Activated T-helper 2 cell treated with anti-CD3 and anti-CD28 coated beads, Interferon-gamma antibody, Interleukin-2, Interleukin-4, amounts not matched to agents 10 μg/mL and 5 μg/mL and 100 μg/mL, durations not matched to agents 14 hours and 24 hours and 36 hours (primary cell): ENCODE measurements around the gene TMEM131. TPM values are rescaled to one million over a fixed set of nuclear protein-coding genes. Genes with fewer than 3 reads are reported as not detected.

Experiments
- DNase-seq: peaks from one replicate; pipeline ENCODE4 v3.0.0; 2021; ENCODE audit warnings: low spot score
- H3K27ac Mint-ChIP-seq: one replicate; pipeline ENCODE4 v1.8.0; 2021; ENCODE audit warnings: mixed read lengths
- H3K27me3 Mint-ChIP-seq: one replicate; pipeline ENCODE4 v1.8.0; 2021; ENCODE audit warnings: low read depth, mixed read lengths
- H3K36me3 Mint-ChIP-seq: one replicate; pipeline ENCODE4 v1.8.0; 2021; ENCODE audit warnings: low read depth, mixed read lengths
- H3K4me1 Mint-ChIP-seq: one replicate; pipeline ENCODE4 v1.8.0; 2021; ENCODE audit warnings: low read depth, mixed read lengths
- H3K4me3 Mint-ChIP-seq: one replicate; pipeline ENCODE4 v1.8.0; 2021; ENCODE audit warnings: low read depth, mild to moderate bottlenecking, moderate library complexity, mixed read lengths
- H3K9me3 Mint-ChIP-seq: one replicate; pipeline ENCODE4 v1.8.0; 2021; ENCODE audit warnings: mixed read lengths
- intact Hi-C: fragments of 100-400 bp; cut with micrococcal nuclease; formaldehyde crosslinking; loops from one replicate; pipeline ENCODE4 v1.15.1; 2023
- total RNA-seq: library from RNA; stranded (reverse); gene quantifications from 2 replicates; pipeline ENCODE4 v1.2.3, GENCODE V29; 2022

Gene TMEM131
- total RNA-seq, 1 donor from 2014 or later = 39.3 TPM

GRCh38 chr2:98014379-98014778 is 18.6 kb upstream of the TMEM131 start:
- intact Hi-C loops = loop anchor here (5.0 to 10.0 kb wide), 3 partner anchors 70 to 352 kb away; partner anchors contain the start of genes ACTR1B and VWA3B
- peak overlapping the region; percentile 98 for H3K27ac Mint-ChIP-seq
- no peaks in the 10 kb centered on the region for H3K9me3 Mint-ChIP-seq
- no peaks in the 10 kb centered on the region for H3K36me3 Mint-ChIP-seq
- H3K4me1 Mint-ChIP-seq = peaks cover 30% of the 10 kb centered on the region
- no peaks in the 10 kb centered on the region for H3K27me3 Mint-ChIP-seq
- H3K4me3 Mint-ChIP-seq = no peak overlapping the region
- DNase-seq = no peak

- Mint-ChIP-seq H3K9me3 (no peaks in the 10 kb centered on the region), H3K27ac (peak overlapping the region; percentile 98), H3K36me3 (no peaks in the 10 kb centered on the region), H3K4me1 (peaks cover 30% of the 10 kb centered on the region), H3K4me3 (peak overlapping the region; percentile 65), H3K27me3 (no peaks in the 10 kb centered on the region)
- intact Hi-C loops = loop anchor here (1.0 to 10.0 kb wide), 10 partner anchors 14 to 351 kb away; partner anchors contain the start of genes ACTR1B and VWA3B
- no peak for DNase-seq
Observed at GRCh38 chr2:98013407-98014042, 17.8 kb upstream of the TMEM131 start.

- Mint-ChIP-seq H3K9me3 (no peaks in the 10 kb centered on the region), H3K27ac (peak overlapping the region; percentile 71), H3K36me3 (no peaks in the 10 kb centered on the region), H3K27me3 (no peaks in the 10 kb centered on the region), H3K4me3 (no peak overlapping the region), H3K4me1 (peaks cover 30% of the 10 kb centered on the region)
- no peak for DNase-seq
- intact Hi-C loops = loop anchor here (1.0 to 10.0 kb wide), 5 partner anchors 17 to 350 kb away; partner anchors contain the start of genes ACTR1B, TMEM131 and VWA3B
Observed at GRCh38 chr2:98012561-98012991, 16.8 kb upstream of the TMEM131 start.

GRCh38 chr2:98009887-98010760 is 14.4 kb upstream of the TMEM131 start:
- DNase-seq = no peak
- no peaks in the 10 kb centered on the region for H3K9me3 Mint-ChIP-seq

GRCh38 chr2:98008415-98008814 is 12.7 kb upstream of the TMEM131 start:
- no peak for DNase-seq
- no peaks in the 10 kb centered on the region for H3K27me3 Mint-ChIP-seq
- H3K4me1 Mint-ChIP-seq = peaks cover 15% of the 10 kb centered on the region
- no peaks in the 10 kb centered on the region for H3K9me3 Mint-ChIP-seq
- no peaks in the 10 kb centered on the region for H3K36me3 Mint-ChIP-seq
- H3K4me3 Mint-ChIP-seq = no peak overlapping the region
- no peak overlapping the region for H3K27ac Mint-ChIP-seq
- intact Hi-C loops = no loop called here

More at GRCh38 chr2:98009887-98010760, 14.4 kb upstream of the TMEM131 start:
- Mint-ChIP-seq H3K4me3 (no peak overlapping the region), H3K4me1 (peaks cover 28% of the 10 kb centered on the region), H3K27ac (peak overlapping the region; percentile 31), H3K27me3 (no peaks in the 10 kb centered on the region), H3K36me3 (no peaks in the 10 kb centered on the region)
- intact Hi-C loops = loop anchor here (5.0 to 10.0 kb wide), 3 partner anchors 75 to 348 kb away; partner anchors contain the start of genes ACTR1B and VWA3B

GRCh38 chr2:98006378-98006777 is 10.6 kb upstream of the TMEM131 start:
- no peak overlapping the region for H3K27ac Mint-ChIP-seq
- H3K9me3 Mint-ChIP-seq = no peaks in the 10 kb centered on the region
- H3K4me1 Mint-ChIP-seq = peaks cover 11% of the 10 kb centered on the region
- no peak for DNase-seq
- H3K4me3 Mint-ChIP-seq = no peak overlapping the region
- no peaks in the 10 kb centered on the region for H3K36me3 Mint-ChIP-seq
- peaks cover 5% of the 10 kb centered on the region for H3K27me3 Mint-ChIP-seq
- intact Hi-C loops = no loop called here

GRCh38 chr2:98004613-98005012 is 8.9 kb upstream of the TMEM131 start:
- Mint-ChIP-seq H3K36me3 (no peaks in the 10 kb centered on the region), H3K4me3 (no peak overlapping the region), H3K9me3 (no peaks in the 10 kb centered on the region), H3K27ac (no peak overlapping the region), H3K27me3 (peaks cover 11% of the 10 kb centered on the region), H3K4me1 (peaks cover 2% of the 10 kb centered on the region)
- intact Hi-C loops = no loop called here
- no peak for DNase-seq

- no peak for DNase-seq
- no peak overlapping the region for H3K27ac Mint-ChIP-seq
- no peak overlapping the region for H3K4me3 Mint-ChIP-seq
- no peaks in the 10 kb centered on the region for H3K9me3 Mint-ChIP-seq
- intact Hi-C loops = no loop called here
- H3K36me3 Mint-ChIP-seq = no peaks in the 10 kb centered on the region
- peaks cover 1% of the 10 kb centered on the region for H3K4me1 Mint-ChIP-seq
- H3K27me3 Mint-ChIP-seq = peaks cover 13% of the 10 kb centered on the region
Observed at GRCh38 chr2:98004047-98004446, 8.3 kb upstream of the TMEM131 start.

GRCh38 chr2:97999536-97999935 is 3.8 kb upstream of the TMEM131 start:
- Mint-ChIP-seq H3K9me3 (no peaks in the 10 kb centered on the region), H3K4me3 (no peak overlapping the region), H3K36me3 (no peaks in the 10 kb centered on the region), H3K27me3 (peaks cover 13% of the 10 kb centered on the region), H3K27ac (no peak overlapping the region), H3K4me1 (peaks cover 5% of the 10 kb centered on the region)
- DNase-seq = no peak
- intact Hi-C loops = loop anchor here (5.0 kb wide), 2 partner anchors 147 to 192 kb away; no protein-coding TSS in a partner anchor

GRCh38 chr2:97998431-97999005 is 2.8 kb upstream of the TMEM131 start:
- H3K27ac Mint-ChIP-seq = no peak overlapping the region
- H3K36me3 Mint-ChIP-seq = no peaks in the 10 kb centered on the region
- H3K9me3 Mint-ChIP-seq = no peaks in the 10 kb centered on the region
- H3K27me3 Mint-ChIP-seq = peaks cover 13% of the 10 kb centered on the region
- no peak for DNase-seq
- intact Hi-C loops = loop anchor here (5.0 kb wide), 2 partner anchors 146 to 191 kb away; no protein-coding TSS in a partner anchor
- H3K4me1 Mint-ChIP-seq = peaks cover 15% of the 10 kb centered on the region
- no peak overlapping the region for H3K4me3 Mint-ChIP-seq

- Mint-ChIP-seq H3K27me3 (peaks cover 13% of the 10 kb centered on the region), H3K36me3 (no peaks in the 10 kb centered on the region), H3K9me3 (no peaks in the 10 kb centered on the region), H3K27ac (no peak overlapping the region), H3K4me3 (no peak overlapping the region), H3K4me1 (peaks cover 21% of the 10 kb centered on the region)
- intact Hi-C loops = loop anchor here (5.0 kb wide), 2 partner anchors 146 to 191 kb away; no protein-coding TSS in a partner anchor
- DNase-seq = no peak
Observed at GRCh38 chr2:97997784-97998392, 2.1 kb upstream of the TMEM131 start.

- H3K27me3 Mint-ChIP-seq = peaks cover 9% of the 10 kb centered on the region
- intact Hi-C loops = loop anchor here (5.0 kb wide), 2 partner anchors 144 to 189 kb away; no protein-coding TSS in a partner anchor
Observed at GRCh38 chr2:97996679-97997078, 931 bp upstream of the TMEM131 start.

More at GRCh38 chr2:97996679-97997078, 931 bp upstream of the TMEM131 start:
- peaks cover 24% of the 10 kb centered on the region for H3K4me1 Mint-ChIP-seq
- H3K27ac Mint-ChIP-seq = peak overlapping the region; percentile 83
- H3K36me3 Mint-ChIP-seq = no peaks in the 10 kb centered on the region
- DNase-seq = no peak
- peak overlapping the region; percentile 78 for H3K4me3 Mint-ChIP-seq
- no peaks in the 10 kb centered on the region for H3K9me3 Mint-ChIP-seq
